NCI-H526 (cell line): ENCODE results near the gene MAP2K4.
"Not testable (repeated sequence)": the region's sequence is repeated elsewhere in the genome, so short reads cannot be mapped to it uniquely, and the experiment has no call there.

ENCODE experiments used
- DNase-seq, 2 experiments: peaks; one replicate each; lab custom pipeline; 2025; lab: John Stamatoyannopoulos, UW

The MAP2K4 gene

GRCh38 chr17:12020642-12021622, at the start of gene MAP2K4:
Gene MAP2K4, plus strand, starts transcription at chr17:12020877. Its CDS starts 10 bp downstream, at chr17:12020887.
- DNase-seq: peak; percentile 4 to 79

- DNase-seq: not testable (repeated sequence)
Observed at GRCh38 chr17:11972741-11973140, 47.9 kb upstream of the MAP2K4 start.

GRCh38 chr17:11979795-11980194, 40.9 kb upstream of the MAP2K4 start:
- DNase-seq: no peak

- DNase-seq: no peak
Observed at GRCh38 chr17:11980813-11981212, 39.9 kb upstream of the MAP2K4 start.

- no peak for DNase-seq
Observed at GRCh38 chr17:11981862-11982261, 38.8 kb upstream of the MAP2K4 start.

GRCh38 chr17:11986179-11986941, 34.3 kb upstream of the MAP2K4 start:
- DNase-seq: no peak

GRCh38 chr17:11986942-11987329, 33.7 kb upstream of the MAP2K4 start:
- peak in 1 of 2 experiments; percentile 18 for DNase-seq

GRCh38 chr17:11990363-11990983, 30.2 kb upstream of the MAP2K4 start:
- DNase-seq: no peak

- DNase-seq: no peak
Observed at GRCh38 chr17:11991461-11991860, 29.2 kb upstream of the MAP2K4 start.

- DNase-seq: peak in 1 of 2 experiments; percentile 44
Observed at GRCh38 chr17:11996722-11997146, 23.9 kb upstream of the MAP2K4 start.

GRCh38 chr17:11997147-11997971, 23.3 kb upstream of the MAP2K4 start, which contains the start of gene ZNF18:
Gene ZNF18, minus strand, starts transcription at chr17:11997475. Its CDS starts 4,646 bp downstream, at chr17:11992829.
- DNase-seq: peak; percentile 39 to 93

GRCh38 chr17:11997972-11998233, 22.8 kb upstream of the MAP2K4 start:
- no peak for DNase-seq

GRCh38 chr17:11999696-12000095, 21.0 kb upstream of the MAP2K4 start:
- no peak for DNase-seq

- DNase-seq: no peak
Observed at GRCh38 chr17:12007466-12007865, 13.2 kb upstream of the MAP2K4 start.

- DNase-seq: no peak
Observed at GRCh38 chr17:12021623-12022140, 1.0 kb downstream of the MAP2K4 start.

GRCh38 chr17:12022310-12022709, 1.6 kb downstream of the MAP2K4 start:
- DNase-seq: no peak

GRCh38 chr17:12024327-12024726, 3.6 kb downstream of the MAP2K4 start:
- no peak for DNase-seq

GRCh38 chr17:12027658-12028057, 7.0 kb downstream of the MAP2K4 start:
- no peak for DNase-seq

- no peak for DNase-seq
Observed at GRCh38 chr17:12028611-12029010, 7.9 kb downstream of the MAP2K4 start.

GRCh38 chr17:12034538-12034937, 13.9 kb downstream of the MAP2K4 start:
- DNase-seq: no peak

GRCh38 chr17:12035673-12036072, 15.0 kb downstream of the MAP2K4 start:
- DNase-seq: no peak
